ENCODE results near the gene KIF25.

Gene KIF25

DNA sequence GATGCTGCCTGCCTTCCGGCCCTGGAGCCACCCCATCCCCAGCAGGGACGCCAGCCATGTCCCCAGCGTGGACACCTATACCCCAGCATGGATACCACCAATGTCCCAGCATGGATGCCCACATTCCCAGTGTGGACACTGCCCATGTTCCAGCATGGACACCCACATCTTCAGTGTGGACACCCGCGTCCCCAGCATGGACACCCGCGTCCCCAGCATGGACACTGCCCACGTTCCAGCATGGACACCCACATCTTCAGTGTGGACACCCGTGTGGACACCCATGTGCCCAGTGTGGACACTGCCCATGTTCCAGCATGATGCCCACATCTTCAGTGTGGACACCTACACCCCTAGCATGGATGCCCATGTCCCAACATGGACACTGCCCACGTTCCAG, 88.6 kb downstream of the KIF25 start:
- no peak for ATAC-seq

DNA sequence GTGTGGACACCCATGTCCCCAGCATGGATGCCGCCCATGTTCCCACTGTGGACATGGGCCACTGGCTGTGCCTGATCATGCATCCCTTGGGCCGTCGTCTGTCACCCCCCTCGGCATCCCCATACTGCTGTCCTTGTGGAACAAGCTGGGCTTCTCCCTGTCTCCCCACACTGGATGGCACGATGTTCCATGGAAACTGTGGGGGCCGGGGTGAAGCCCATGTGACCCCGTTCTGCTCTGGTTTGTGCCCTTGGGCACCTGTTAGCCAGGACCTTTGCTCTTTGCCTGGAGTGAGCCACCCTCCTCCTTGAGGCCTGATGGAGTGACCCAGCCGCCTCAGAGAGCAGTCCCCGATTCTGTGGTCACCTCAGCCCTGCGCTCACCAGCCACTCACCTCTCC, 89.1 kb downstream of the KIF25 start:
- no peak for ATAC-seq
- TF ChIP-seq, protein P1, sequence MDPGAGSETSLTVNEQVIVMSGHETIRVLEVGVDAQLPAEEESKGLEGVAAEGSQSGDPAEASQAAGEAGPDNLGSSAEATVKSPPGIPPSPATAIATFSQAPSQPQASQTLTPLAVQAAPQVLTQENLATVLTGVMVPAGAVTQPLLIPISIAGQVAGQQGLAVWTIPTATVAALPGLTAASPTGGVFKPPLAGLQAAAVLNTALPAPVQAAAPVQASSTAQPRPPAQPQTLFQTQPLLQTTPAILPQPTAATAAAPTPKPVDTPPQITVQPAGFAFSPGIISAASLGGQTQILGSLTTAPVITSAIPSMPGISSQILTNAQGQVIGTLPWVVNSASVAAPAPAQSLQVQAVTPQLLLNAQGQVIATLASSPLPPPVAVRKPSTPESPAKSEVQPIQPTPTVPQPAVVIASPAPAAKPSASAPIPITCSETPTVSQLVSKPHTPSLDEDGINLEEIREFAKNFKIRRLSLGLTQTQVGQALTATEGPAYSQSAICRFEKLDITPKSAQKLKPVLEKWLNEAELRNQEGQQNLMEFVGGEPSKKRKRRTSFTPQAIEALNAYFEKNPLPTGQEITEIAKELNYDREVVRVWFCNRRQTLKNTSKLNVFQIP (CRISPR knock-in tag; IDR thresholded peaks at IDR 0.05; ENCODE audit: borderline replicate concordance, low read depth) = no peak
- TF ChIP-seq ESRRG (CRISPR knock-in tag; IDR thresholded peaks at IDR 0.05) (no peak), TOX (CRISPR knock-in tag; IDR thresholded peaks at IDR 0.05; ENCODE audit: borderline replicate concordance) (no peak), SNAI2 (CRISPR knock-in tag; IDR thresholded peaks at IDR 0.05) (no peak), ZNF70 (CRISPR knock-in tag; IDR thresholded peaks at IDR 0.05) (no peak), ZC3H10 (CRISPR knock-in tag; IDR thresholded peaks at IDR 0.05) (no peak)

More for the DNA sequence above, 88.6 kb downstream of the KIF25 start:
- TF ChIP-seq, protein P1 (CRISPR knock-in tag; IDR thresholded peaks at IDR 0.05; ENCODE audit: borderline replicate concordance, low read depth) = no peak
- no peak for TF ChIP-seq ZNF70 (CRISPR knock-in tag; IDR thresholded peaks at IDR 0.05)
- TF ChIP-seq ZC3H10 (CRISPR knock-in tag; IDR thresholded peaks at IDR 0.05) = no peak

DNA sequence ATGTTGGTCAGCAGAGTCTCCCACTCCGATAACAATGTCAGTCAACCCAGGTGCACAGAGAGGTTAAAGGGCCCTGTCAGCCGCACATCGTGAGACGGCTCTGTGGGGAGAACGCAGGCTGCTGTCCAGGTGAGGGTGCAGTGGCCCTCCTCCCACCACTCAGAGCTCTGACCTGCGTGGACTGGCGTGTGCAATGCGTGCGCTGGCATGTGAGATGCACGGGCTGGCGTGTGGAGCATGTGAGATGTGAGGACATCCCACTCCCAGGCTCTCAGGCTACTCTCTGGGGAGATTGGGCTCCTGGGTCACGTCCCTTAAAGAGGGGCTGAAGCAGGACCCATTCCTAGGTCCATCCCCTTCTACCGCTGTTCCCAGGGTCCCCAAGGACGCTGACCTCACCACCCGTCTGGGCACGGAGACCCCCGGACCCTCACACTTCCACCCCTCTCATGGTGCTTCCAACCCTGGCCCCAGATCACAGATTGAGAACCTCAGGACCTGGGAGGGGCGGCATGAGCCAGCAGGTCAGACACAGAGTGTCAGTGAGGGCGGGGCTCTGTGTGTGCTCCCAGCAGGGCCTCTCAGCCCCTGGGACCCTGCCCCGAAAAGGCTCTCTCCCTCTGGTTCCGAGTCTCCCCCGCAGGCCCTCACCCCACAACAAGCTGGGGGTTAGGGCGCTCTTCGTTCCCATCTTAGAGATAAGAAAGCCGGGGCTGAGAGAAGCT, 90.1 kb downstream of the KIF25 start:
- ATAC-seq = no peak
- TF ChIP-seq, protein P2, sequence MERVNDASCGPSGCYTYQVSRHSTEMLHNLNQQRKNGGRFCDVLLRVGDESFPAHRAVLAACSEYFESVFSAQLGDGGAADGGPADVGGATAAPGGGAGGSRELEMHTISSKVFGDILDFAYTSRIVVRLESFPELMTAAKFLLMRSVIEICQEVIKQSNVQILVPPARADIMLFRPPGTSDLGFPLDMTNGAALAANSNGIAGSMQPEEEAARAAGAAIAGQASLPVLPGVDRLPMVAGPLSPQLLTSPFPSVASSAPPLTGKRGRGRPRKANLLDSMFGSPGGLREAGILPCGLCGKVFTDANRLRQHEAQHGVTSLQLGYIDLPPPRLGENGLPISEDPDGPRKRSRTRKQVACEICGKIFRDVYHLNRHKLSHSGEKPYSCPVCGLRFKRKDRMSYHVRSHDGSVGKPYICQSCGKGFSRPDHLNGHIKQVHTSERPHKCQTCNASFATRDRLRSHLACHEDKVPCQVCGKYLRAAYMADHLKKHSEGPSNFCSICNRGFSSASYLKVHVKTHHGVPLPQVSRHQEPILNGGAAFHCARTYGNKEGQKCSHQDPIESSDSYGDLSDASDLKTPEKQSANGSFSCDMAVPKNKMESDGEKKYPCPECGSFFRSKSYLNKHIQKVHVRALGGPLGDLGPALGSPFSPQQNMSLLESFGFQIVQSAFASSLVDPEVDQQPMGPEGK (CRISPR knock-in tag; IDR thresholded peaks at IDR 0.05; ENCODE audit: borderline replicate concordance) = no peak
- TF ChIP-seq ZFP30 (CRISPR knock-in tag; IDR thresholded peaks at IDR 0.05) (no peak), RARB (CRISPR knock-in tag; IDR thresholded peaks at IDR 0.05) (no peak), SNAI2 (CRISPR knock-in tag; IDR thresholded peaks at IDR 0.05) (no peak), OSR1 (CRISPR knock-in tag; IDR thresholded peaks at IDR 0.05) (no peak), PPARA (CRISPR knock-in tag; IDR thresholded peaks at IDR 0.05; ENCODE audit: borderline replicate concordance) (no peak), CSDC2 (CRISPR knock-in tag; IDR thresholded peaks at IDR 0.05) (no peak), BACH2 (CRISPR knock-in tag; IDR thresholded peaks at IDR 0.05; ENCODE audit: borderline replicate concordance) (no peak), TCF4 (CRISPR knock-in tag; IDR thresholded peaks at IDR 0.05; ENCODE audit: borderline replicate concordance) (no peak), GLIS3 (CRISPR knock-in tag; IDR thresholded peaks at IDR 0.05) (no peak), ZNF8 (CRISPR knock-in tag; IDR thresholded peaks at IDR 0.05) (no peak), ESRRG (CRISPR knock-in tag; IDR thresholded peaks at IDR 0.05) (no peak)
- TF ChIP-seq, protein P3, sequence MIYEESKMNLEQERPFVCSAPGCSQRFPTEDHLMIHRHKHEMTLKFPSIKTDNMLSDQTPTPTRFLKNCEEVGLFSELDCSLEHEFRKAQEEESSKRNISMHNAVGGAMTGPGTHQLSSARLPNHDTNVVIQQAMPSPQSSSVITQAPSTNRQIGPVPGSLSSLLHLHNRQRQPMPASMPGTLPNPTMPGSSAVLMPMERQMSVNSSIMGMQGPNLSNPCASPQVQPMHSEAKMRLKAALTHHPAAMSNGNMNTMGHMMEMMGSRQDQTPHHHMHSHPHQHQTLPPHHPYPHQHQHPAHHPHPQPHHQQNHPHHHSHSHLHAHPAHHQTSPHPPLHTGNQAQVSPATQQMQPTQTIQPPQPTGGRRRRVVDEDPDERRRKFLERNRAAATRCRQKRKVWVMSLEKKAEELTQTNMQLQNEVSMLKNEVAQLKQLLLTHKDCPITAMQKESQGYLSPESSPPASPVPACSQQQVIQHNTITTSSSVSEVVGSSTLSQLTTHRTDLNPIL (CRISPR knock-in tag; IDR thresholded peaks at IDR 0.05; ENCODE audit: low read depth) = no peak
- TF ChIP-seq, protein P4, sequence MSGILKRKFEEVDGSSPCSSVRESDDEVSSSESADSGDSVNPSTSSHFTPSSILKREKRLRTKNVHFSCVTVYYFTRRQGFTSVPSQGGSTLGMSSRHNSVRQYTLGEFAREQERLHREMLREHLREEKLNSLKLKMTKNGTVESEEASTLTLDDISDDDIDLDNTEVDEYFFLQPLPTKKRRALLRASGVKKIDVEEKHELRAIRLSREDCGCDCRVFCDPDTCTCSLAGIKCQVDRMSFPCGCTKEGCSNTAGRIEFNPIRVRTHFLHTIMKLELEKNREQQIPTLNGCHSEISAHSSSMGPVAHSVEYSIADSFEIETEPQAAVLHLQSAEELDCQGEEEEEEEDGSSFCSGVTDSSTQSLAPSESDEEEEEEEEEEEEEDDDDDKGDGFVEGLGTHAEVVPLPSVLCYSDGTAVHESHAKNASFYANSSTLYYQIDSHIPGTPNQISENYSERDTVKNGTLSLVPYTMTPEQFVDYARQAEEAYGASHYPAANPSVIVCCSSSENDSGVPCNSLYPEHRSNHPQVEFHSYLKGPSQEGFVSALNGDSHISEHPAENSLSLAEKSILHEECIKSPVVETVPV (CRISPR knock-in tag; IDR thresholded peaks at IDR 0.05) = no peak

DNA sequence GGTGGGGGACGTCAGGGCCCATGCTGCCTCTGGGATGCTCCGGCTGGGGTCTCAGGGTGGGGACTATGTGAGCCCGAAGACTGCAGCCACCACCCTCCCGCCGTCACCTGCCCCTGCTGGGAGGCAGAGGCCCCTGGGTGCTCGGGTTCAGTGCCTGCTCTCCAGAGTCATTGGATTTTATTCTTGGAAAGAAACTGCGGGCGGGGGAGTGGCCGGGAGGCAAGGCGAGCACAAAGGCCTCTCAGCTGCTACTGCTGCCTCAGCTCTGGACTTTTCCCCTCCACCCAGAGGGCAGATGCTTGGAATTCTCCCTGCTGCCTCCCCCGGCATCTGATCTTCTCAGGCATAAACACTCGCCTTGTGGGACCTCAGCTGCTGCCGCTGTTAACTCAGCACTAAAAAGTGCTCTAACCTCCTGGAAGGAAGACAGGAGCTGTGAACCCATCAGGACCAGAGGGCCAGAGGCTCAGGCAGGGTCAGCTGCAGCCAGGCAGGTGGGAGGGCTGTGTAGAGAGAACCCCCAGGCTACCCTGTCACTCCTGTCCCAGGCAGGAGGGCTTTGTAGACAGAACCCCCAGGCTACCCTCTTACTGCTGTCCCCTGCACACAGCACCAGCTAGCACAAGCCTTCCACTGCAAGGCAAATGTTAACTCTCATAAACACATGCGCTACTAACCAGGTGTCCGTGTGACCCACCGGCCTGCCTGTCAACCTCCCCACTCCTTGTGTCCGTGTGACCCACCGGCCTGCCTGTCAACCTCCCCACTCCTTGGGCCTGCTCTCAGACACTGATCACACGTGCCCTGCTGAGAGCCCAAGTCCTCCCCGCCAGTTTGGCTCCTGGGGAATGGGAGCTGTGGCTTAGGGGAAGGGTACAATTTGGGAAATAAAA, 90.9 kb downstream of the KIF25 start:
- no peak for ATAC-seq
- TF ChIP-seq, protein P5, sequence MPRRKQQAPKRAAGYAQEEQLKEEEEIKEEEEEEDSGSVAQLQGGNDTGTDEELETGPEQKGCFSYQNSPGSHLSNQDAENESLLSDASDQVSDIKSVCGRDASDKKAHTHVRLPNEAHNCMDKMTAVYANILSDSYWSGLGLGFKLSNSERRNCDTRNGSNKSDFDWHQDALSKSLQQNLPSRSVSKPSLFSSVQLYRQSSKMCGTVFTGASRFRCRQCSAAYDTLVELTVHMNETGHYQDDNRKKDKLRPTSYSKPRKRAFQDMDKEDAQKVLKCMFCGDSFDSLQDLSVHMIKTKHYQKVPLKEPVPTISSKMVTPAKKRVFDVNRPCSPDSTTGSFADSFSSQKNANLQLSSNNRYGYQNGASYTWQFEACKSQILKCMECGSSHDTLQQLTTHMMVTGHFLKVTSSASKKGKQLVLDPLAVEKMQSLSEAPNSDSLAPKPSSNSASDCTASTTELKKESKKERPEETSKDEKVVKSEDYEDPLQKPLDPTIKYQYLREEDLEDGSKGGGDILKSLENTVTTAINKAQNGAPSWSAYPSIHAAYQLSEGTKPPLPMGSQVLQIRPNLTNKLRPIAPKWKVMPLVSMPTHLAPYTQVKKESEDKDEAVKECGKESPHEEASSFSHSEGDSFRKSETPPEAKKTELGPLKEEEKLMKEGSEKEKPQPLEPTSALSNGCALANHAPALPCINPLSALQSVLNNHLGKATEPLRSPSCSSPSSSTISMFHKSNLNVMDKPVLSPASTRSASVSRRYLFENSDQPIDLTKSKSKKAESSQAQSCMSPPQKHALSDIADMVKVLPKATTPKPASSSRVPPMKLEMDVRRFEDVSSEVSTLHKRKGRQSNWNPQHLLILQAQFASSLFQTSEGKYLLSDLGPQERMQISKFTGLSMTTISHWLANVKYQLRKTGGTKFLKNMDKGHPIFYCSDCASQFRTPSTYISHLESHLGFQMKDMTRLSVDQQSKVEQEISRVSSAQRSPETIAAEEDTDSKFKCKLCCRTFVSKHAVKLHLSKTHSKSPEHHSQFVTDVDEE (CRISPR knock-in tag; IDR thresholded peaks at IDR 0.05) = no peak
- TF ChIP-seq TOX (CRISPR knock-in tag; IDR thresholded peaks at IDR 0.05; ENCODE audit: borderline replicate concordance) = no peak
- no peak for TF ChIP-seq PPARA (CRISPR knock-in tag; IDR thresholded peaks at IDR 0.05; ENCODE audit: borderline replicate concordance)
- TF ChIP-seq TCF4 (CRISPR knock-in tag; IDR thresholded peaks at IDR 0.05; ENCODE audit: borderline replicate concordance) = no peak
- TF ChIP-seq ZFP30 (CRISPR knock-in tag; IDR thresholded peaks at IDR 0.05) = no peak
